NOMO-1 treated with DMSO at 0.1 percent for 48 hours (cell line): ENCODE measurements around the gene TMEM123.

Source experiments
- DNase-seq: peaks from one replicate; lab custom pipeline; 2025; ENCODE audit not compliant: unreplicated experiment; lab: John Stamatoyannopoulos, UW

TMEM123 gene, protein sequence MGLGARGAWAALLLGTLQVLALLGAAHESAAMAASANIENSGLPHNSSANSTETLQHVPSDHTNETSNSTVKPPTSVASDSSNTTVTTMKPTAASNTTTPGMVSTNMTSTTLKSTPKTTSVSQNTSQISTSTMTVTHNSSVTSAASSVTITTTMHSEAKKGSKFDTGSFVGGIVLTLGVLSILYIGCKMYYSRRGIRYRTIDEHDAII

DNA sequence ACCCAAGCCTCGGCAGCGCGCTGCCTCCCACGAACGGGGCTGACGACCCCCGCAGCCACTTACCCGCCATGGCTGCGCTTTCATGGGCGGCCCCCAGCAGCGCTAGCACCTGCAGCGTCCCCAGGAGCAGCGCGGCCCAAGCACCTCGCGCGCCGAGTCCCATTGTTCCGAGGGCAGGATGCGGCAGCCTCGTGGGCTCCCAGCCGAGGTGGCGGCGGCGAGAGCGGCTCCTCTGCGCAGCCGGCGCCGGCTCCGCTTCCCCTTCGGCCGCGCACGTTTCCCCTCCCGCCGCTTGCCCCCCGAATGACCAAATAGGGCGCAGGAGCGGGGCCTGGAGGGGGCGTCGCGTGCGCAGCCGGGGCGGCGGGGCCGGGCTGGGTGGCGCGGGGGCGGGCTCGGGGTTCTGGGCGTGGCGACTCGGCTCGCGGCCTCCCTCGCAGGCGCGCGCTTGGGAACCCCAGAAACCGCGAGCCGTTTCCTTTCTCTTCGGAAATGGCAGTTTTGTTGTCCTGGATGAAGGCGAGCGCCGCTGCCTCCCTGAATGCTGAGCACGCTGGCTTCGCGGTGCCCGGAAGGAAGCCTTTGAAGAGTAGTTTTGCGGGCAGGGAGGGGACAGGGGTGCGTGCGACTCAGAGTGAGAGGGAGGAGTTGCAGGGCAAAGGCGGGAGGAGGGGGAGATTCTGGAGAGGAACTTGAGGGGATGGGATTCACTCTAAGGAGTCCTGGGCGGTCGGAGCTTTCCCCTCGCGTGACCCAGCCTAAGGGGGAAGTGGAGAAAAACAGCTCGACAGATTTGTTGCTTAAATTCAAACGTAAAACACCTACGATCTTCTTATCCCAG is at the start of gene TMEM123:
Gene TMEM123 (minus strand): TSS at position 305 of the 841 bp plus-strand sequence. CDS start 142 bp downstream, at position 163.
- DNase-seq = peak; percentile 94

DNA sequence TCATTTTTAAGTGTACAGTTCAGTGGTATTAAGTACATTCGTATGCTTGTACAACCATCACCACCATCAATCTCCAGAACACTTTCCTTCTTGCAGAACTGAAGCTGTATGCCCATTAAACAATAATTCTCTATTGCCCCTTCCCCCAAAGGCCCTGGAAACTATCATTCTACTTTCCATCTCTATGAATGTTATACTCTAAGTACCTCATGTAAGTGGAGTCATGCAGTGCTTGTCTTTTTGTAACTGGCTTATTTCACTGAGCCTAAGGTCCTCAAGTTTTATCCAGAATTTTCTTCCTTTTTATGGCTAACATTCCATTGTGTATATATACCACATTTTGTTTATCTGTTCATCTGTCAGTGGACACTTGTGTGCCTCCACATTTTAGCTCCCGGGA is 48.3 kb upstream of the TMEM123 start:
- no peak for DNase-seq

DNA sequence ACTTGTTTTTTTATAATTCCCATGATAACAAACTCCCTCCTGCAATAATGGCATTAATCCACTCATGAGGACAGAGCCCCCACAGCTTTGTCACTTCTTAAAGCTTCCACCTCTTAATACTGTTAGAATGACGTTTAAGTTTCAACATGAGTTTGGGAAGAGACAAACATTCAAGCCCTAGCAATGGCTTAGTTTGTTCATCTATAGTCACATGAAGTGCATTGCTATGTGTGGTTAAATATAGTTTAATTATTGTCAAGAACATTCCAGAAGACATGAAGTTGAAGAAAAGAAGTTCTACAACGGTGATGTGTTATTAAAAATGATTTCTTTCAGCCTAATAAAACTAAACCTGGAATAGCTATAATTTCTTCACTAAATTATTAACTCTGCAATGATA is 47.4 kb upstream of the TMEM123 start:
- no peak for DNase-seq

DNA sequence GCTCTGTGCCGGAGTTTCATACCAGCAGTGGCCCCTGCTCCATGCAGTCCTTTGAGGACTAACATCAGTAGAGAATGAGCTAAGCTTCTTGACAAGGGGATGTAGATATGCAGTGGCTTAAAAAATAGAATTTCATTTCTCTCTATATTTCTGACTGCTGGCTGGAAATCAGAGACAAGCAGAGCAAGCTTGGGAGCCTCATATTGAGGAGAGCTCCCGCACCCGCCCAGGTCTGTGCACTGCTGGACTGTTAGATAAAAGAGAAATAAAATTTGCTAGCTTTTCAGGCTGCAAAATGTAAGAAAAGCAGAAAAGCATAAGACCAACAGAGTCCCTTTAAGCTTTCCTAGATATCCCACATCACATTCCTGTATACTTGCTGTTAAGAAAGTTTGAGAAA is 46.6 kb upstream of the TMEM123 start:
- DNase-seq = no peak

DNA sequence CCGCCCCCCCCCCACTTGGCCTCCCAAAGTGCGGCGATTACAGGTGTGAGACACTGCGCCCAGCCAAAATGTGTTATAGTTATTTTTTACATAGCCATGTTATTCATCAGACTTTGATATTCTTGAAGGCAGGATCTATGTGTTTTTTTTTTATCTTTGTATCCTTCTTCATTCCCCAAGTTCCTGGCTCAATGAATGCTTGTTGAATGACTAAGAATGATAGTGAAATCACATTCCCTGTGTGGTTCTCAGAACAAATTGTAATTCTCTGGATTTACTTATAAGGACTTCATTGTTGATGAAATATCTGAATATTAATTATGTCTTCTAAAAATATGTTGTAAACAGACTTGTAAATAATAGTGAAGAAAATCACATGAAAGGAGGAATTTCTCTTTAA is 44.5 kb upstream of the TMEM123 start:
- DNase-seq = no peak

DNA sequence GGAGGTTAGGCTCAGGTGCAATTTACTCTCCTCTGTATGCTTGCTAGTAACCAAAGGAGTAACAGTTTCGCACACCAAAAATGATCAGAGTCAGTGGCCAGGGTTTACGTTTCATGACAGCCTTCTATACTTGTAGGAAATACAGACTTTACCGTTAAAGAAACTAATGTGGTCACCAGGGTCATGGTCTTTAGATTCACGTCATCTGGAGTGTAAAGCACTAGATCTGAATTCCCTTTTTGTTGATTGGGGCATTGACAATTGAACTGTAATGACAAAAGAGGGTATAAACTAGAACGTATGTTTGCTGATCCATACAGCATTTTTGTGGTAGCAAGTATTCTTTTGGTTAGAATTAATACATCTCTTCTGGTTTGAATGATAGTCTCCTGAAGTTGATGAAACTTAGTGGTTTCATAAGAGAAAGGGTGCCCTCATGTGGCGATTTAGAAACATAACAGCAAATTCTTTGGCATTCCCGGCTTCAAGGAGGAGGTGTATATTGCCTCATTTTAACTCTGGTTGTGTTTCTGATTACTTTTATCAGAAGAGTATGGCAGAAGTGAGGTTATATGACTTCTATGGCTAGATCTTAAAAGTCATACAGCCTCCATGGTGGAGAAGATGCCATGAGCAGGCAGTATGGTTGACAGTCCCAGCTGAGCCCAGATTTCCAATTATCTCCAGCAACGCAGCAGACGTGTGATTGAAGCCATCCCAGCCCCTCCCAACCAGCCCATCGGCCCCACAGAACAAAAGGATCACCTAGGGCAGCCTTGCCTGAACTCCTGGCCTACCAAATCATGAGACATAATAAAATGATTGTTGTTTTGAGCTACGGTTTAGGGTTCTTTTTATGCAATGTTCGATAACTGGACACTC is 42.8 kb upstream of the TMEM123 start:
- DNase-seq = peak; percentile 72

DNA sequence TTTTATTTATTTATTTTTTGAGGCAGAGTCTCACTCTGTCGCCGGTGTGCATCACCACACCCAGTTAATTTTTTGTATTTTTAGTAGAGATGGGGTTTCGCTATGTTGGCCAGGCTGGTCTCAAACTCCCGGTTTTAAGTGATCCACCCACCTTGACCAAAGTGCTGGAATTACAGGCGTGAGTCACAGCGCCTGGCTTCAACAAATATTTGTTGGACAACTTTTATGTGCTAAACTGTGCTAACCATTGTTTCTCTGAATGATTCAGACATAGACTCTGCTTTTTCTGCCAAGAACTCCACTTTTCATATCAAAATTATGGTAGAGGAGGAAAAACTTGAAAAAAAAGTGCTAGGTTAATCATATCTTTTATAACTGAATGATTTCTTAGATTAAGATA is 41.7 kb upstream of the TMEM123 start:
- no peak for DNase-seq

DNA sequence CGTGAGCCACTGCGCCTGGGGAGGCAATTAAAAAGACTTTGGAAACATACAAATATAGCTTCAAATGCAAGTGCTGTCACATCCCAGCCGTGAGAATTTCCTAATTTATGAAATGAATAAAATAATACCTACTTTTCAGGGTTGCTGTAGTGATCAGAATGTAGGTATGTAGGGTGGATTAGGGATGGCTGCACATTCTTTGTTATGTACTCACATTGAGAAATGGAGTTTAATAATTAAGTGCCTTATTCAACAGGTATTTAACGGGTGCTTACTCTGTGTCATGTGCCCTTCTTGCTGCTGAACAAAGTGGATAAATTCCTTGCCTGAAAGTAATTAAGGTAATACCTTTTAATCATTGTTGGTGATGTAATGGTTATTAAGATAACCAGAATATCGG is 41.0 kb upstream of the TMEM123 start:
- DNase-seq = no peak

DNA sequence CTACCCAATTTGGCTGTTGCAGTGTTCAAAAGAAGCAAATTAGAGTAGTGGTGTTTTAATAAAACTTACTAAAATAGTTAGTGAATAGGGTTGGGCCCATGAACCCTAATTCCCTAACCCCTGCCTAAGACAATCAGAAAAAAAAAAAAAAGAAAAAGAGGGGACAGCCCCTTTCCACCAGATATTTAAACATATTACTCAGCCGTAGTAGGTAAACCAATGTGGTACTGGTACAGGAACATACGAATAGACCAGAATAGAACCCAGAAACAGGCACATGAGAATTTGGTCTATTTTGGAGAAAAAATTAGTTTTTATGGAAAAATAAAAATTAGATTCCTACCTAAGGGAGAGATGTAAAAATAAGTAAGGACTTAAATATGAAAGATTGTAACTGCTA is 39.4 kb upstream of the TMEM123 start:
- DNase-seq = no peak

DNA sequence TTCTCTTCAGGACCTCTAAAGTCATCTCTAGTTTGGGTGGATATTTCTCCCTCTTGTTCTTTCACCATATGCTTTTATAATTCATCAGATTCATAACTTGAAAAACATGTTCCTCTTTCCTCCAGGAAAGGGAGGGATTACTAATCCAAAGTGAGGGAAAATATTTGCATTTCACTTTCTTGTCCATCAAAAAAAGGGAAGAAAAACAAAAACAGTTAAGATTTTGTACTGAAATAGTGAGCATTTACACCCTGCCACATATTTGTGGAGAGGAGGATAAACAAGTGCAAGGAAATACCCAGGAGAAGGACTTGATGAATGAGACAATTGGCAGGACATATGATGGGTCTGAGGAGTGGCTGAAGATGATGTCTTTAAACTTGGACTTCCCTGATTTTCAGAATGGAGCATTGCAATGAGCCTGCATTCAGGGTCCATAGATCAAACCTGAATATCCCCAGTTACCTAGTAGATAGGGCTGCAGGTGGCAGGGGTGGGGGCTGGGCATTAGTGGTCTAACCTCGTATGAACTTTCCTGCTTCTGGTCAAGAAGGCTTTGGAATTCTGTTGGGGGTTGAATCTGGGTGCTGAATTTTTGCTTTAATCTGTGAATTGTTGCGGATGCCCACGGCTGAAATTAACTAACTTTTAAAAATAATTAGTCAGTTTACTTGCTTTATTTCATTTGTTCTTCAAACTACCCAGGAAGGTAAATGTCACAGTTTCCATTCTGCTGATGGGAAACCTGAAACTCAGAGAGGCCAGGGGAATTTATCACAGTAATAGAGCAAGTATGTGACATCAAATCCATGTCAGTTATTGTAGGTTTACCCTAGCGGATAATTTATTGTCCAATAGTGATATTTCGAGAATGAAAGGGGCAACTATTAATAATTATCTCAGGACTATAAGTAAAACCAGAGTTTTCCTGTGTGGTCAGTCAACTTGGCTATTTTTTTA is 36.9 kb upstream of the TMEM123 start:
- no peak for DNase-seq

DNA sequence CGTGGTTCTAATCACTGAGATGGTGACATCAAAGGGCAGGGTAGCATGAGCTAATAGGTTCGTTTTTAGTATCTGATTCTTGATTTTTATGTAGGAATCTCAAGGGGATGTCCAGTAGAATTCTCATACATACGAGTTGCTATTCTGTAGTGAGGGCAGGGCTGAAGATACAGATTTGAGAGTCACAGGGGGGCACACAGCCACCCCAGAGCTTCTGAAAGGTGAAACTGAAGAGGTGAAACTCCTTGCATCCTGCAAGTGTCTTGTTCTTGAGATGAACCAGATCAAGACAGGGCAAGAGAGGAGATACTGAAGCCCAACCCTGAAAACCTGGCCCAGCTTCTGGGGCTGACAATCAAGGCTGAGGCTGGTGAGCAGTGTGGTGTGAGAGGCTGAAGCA is 35.6 kb upstream of the TMEM123 start:
- no peak for DNase-seq

DNA sequence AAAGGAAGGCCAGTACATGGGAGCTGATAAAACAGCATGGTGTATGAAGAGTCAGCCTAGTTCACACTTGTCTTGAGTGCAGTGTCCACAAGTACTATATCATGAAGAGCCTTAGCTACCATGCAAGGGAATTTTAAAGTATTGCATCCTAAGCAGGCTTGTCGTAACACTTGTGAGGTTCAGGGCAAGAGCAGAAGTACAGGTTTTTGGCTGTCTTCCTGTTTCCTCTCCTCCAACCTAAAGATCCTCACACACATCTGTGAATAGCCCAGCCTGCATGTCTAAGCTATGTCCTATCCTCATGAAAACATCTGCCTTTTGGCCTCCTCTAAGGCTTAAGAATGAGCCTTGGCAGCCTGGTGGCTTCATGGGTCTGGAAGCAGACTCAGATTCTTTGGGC is 34.6 kb upstream of the TMEM123 start:
- DNase-seq = no peak

DNA sequence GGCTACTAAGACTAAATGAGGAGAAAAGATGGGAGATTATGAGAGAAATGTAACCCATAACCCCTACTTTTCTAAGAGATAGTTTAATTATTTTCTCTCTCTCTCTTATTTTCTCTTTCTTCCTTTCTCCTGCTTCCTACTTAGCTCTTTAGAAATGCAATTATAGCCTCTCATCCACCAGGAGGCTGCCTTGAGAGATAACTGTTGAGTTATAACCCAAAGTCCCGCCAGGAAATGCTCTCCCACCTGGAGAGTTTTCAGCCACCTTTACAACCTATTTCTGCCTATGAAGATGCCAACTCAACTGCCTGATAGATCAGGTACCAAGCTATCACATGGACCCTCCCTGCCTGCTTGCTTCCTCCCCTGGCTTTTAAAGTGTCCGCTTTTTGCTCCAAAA is 34.0 kb upstream of the TMEM123 start:
- DNase-seq = no peak

DNA sequence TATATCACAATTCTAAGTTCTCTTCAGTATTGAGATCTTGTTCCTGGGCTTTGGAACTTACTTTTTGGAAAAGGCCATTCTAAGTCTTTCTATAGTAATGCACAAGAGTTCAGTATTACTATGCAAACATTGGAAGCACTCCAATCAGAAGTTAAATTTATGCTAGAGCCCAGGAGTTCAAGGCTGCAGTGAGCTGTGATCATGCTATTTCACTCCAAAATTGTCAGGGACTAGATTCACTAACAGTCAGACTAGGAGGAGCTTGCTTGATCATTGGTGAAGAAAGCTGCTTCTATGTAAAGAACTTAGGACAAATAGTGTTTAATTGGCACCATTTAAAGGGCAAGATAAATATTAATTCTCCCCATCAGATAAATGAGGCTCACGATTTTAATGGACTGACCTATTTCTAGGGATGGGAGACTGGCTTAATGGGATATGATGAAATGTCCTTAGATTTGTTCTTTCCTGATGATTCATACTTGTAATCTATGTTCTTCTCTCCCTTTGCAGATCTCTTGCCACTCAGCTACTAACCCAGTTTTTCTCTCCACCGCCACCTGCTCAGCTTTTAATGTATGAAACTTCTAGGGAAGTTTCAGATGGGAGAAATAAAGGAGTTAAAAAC is 32.6 kb upstream of the TMEM123 start:
- DNase-seq = no peak

DNA sequence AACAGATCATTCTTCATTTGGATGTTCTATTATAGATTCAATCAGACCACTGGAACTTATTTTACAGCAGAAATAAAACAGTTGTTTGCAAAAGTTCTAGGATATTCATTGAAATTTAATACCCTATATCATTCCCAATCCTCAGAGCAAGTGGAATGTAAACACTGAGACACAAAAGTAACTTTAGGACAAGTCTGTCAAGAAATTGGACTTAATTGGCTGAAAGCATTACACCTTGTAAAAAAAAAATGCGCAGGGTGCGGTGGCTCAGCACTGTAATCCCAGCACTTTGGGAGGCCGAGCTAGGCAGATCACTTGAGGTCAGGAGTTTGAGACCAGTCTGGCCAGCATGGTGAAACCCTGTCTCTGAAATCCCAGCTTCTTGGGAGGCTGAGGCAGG is 29.9 kb upstream of the TMEM123 start:
- DNase-seq = no peak

DNA sequence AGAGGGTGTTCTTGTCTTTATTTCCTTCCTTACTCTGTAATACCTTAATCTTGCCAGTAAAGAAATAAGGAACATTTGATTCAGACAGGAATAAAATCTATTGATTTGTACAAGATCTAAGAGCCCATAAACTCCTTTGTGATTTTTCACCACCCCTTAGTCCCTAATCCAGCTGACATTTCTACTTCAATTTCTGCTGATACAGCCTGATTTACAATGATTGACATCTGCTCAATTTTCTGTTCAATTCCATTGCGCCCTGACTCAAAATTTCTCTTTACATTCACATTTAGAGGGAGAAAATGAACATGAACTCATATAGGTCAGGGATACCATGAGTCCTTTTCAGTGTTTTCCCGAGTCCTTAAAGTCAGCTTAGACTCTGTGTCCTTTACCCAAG is 27.2 kb upstream of the TMEM123 start:
- no peak for DNase-seq

DNA sequence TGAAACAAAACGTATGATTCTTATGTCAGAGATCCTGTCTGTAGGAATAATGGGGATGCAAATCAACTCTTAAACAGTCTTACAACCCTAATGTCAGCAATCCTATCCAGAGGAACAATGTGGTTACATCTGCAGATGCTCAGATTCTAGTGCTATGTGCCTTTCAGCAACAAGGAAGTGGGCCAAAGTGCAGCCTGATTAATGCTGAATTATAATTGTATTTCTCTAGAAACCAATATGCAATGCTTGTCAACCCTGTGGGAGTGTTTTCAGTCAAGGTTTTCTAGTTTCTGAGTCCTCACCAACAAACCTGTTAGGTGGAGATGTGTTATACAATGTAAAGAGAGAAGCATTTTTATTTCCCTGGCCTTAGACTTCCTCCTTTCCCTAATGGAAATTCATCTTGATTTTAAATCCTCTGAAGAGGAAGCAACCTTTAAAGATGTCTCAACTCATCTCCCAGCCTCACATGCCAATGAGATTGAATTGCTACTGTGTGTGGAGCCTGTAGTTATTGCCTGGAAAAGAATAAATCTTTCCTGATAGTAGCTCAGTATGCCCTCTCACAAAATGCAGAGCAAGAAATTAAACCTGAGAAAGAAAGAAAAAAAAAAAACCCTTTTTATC is 26.2 kb upstream of the TMEM123 start:
- no peak for DNase-seq

DNA sequence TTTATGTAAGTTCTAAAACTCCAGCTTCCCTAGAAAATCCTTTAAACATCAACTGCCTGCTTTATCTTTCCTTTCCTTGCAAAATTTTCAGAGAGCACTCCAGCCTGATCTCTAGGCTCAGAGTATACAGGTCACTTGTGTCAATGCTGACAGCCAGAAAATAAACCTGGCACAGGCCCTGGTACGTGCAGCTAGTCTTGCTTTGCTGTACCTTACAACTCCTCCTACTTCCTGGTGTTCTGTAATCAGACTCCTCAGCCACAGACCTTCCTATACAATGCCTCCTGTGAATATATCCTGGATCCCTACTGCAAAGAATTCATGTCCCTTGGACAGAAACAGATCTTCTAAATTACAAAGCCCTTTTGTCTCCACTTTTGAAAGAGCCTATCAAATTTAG is 24.2 kb upstream of the TMEM123 start:
- DNase-seq = peak; percentile 12

DNA sequence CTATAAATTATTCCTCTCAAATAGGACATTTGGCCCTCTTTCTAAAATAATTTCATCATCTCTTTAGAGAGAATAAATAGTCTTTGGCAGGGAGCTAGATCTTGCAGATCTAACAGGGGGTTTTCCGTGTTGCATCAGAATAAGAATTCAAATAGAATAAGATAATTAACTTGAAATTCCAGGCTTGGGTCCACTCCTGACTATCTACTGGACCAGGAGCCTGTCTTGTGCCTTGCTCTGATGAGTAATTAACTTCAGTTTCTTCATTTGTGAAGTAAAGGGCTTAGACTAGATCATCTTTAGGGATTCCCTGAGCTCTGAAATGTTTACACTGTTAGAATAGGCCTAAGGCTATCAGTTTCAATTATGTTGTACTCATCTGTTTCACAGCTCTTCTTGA is 23.5 kb upstream of the TMEM123 start:
- DNase-seq = no peak

DNA sequence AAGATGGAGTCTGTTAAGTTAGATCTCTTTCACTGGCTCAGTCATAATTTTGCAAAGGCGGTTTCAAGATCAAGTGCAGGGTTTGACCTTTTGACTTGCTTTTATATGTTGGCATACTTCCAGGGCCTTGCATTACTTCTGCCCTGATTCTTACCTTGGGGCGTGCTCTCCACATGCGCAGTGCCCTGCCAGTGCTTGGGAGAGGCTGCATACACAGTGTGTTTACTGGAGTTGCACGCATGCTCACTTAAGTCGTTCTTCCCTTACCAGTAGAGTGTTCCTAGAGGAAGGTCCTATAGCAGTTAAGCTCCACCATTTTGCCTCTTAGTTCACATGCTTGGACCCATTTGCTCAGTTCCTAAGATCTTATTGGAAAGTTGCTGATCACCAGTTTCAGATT is 21.0 kb upstream of the TMEM123 start:
- no peak for DNase-seq
